BLaER1 treated with 17β-estradiol and CSF1 and Interleukin-3, amounts not matched to agents 10 nM and 100 nM (cell line): ENCODE measurements around the gene GORASP2.

Experiments used
- H3K27ac ChIP-seq, 11 experiments: shearing (Covaris generic); formaldehyde crosslinking; 2 replicates each; pipeline ENCODE4 v1.8.1; 2022
- H3K27me3 ChIP-seq, 11 experiments: shearing (Covaris generic); formaldehyde crosslinking; 2 replicates each; pipeline ENCODE4 v1.8.1; 2022
- H3K36me3 ChIP-seq, 11 experiments: shearing (Covaris generic); formaldehyde crosslinking; 2 replicates each; pipeline ENCODE4 v1.8.1; 2022
- H3K4me1 ChIP-seq, 10 experiments: shearing (Covaris generic); formaldehyde crosslinking; 2 replicates each; pipeline ENCODE4 v1.8.1; 2022
- H3K4me2 ChIP-seq, 11 experiments: shearing (Covaris generic); formaldehyde crosslinking; 2 replicates each; pipeline ENCODE4 v1.8.1; 2022
- H3K4me3 ChIP-seq, 10 experiments: shearing (Covaris generic); formaldehyde crosslinking; 2 replicates each; pipeline ENCODE4 v1.8.1; 2022
- H3K9ac ChIP-seq, 11 experiments: shearing (Covaris generic); formaldehyde crosslinking; 2 replicates each; pipeline ENCODE4 v1.8.1; 2022
- H3K9me3 ChIP-seq, 11 experiments: shearing (Covaris generic); formaldehyde crosslinking; replicated peaks in 1 of 11; 2 replicates each; pipeline ENCODE4 v1.8.1; 2022
- H4K20me1 ChIP-seq, 11 experiments: shearing (Covaris generic); formaldehyde crosslinking; 2 replicates each; pipeline ENCODE4 v1.8.1; 2022
- Cebpa-rat ChIP-seq, 11 experiments: shearing (Covaris generic); IDR thresholded peaks; 2 replicates each; pipeline ENCODE4 v1.8.1; 2022

Gene GORASP2

DNA sequence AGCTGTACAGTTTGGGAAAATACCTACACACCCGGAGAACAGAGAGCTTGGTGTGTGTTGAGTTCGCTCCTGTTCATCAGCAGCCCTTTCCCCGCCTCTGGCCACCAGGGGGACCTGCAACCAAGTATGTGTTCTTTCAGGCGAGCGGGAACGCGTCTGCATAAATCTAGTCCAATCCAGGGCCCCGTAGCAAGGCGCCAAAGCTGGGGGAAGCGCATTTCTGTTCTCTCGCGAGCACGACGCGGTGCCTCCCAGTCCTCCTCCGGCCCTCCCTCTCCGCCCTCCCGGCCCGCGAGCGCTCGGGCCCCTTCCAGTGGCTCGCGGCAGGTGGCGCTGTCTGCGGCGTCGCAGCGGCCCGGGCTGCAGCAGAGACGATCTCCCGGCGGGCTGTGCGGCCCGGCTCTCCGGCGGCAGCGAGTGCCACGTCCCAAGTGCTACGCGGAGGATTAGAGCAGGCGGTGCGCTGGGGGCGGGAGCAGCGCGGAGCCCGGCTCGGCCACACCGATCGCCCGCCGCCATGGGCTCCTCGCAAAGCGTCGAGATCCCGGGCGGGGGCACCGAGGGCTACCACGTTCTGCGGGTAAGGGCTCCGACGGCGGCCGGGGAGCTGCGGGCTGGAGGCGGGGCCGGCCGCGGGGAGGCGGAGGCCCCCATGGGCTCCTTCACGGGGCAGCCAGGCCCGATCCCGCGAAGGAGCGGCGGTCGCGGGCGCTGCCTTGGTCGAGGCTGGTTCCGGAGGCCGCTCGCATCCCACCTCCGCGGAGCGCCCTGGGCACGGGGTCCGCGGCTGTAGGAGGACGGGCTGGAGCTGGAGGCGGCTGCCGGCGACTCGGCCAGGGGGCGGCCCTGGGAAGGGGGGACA lies at the start of gene GORASP2:
GORASP2 (plus strand) TSS at position 430 of the 862 bp plus-strand sequence; CDS start at position 518, 88 bp downstream.
- peak within 1 kb of the TSS; percentile 88 to 98 (median 94) for H3K27ac ChIP-seq
- H3K4me2 ChIP-seq = peak within 1 kb of the TSS; percentile 92 to 100 (median 94)
- no peaks in the 10 kb centered on the region for H3K27me3 ChIP-seq
- H3K9me3 ChIP-seq = peaks cover 15 to 43% (median 31%) of the 10 kb centered on the region in 11 experiments
- H3K4me3 ChIP-seq = peak within 1 kb of the TSS; percentile 87 to 99 (median 96)
- H4K20me1 ChIP-seq = peaks cover 39 to 48% (median 44%) of the 10 kb centered on the region in 11 experiments; a peak in 20 of 22 replicates
- H3K36me3 ChIP-seq = peaks cover 0 to 21% (median 10%) of the 10 kb centered on the region in 11 experiments; a peak in 13 of 22 replicates
- no peak for TF ChIP-seq Cebpa-rat (IDR thresholded peaks at IDR 0.05)
- peak within 1 kb of the TSS; percentile 93 to 99 (median 97) for H3K9ac ChIP-seq
- H3K4me1 ChIP-seq = peaks cover 27 to 38% (median 32%) of the 10 kb centered on the region in 10 experiments

DNA sequence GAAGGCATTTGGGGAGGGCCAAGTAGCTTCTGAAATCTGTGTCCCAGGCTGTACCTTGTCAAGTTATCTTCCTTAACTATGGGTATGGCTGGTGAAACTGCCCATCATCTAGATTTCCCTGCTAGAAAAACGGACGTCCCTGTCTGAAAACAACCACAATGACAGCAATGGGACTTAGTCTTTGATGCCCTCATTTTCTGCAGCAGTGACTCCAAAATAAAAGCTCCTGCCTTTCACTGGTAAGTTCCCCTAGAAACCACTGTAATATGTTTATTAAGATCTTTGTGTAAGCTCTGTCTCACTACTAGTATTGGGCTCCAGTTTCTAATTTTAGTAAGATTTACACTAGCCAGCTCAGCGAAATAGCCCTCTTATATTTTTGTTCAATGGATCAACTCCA lies 47.2 kb upstream of the GORASP2 start:
- H3K36me3 ChIP-seq = no peaks in the 10 kb centered on the region
- no peaks in the 10 kb centered on the region for H3K27me3 ChIP-seq
- no peak overlapping the region for H3K4me3 ChIP-seq
- no peak for TF ChIP-seq Cebpa-rat (IDR thresholded peaks at IDR 0.05)
- H3K9ac ChIP-seq = no peak overlapping the region
- no peaks in the 10 kb centered on the region for H4K20me1 ChIP-seq
- peaks cover 0 to 7% (median 0%) of the 10 kb centered on the region in 10 experiments; a peak in 3 of 20 replicates for H3K4me1 ChIP-seq
- no peak overlapping the region for H3K4me2 ChIP-seq
- no peak overlapping the region for H3K27ac ChIP-seq
- peaks cover 0 to 2% (median 0%) of the 10 kb centered on the region in 11 experiments; a peak in 1 of 22 replicates for H3K9me3 ChIP-seq

DNA sequence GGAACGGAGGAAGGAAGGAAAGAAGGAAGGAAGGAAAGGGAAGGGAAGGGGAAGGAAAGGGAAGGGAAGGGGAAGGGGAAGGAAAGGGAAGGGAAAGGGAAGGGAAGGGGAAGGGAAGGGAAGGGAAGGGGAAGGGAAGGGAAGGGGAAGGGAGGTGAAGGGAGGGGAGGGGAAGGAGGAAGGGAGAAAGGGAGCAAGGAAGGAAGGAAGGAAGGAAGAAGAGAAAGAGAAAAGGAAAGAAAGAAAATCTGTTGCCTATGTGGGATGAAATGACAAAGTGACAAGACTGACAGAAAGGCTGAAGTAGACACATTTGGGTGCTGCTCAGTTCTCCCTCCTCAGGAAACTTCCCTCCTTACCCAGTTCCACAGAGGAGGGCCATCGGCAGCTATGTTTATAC lies 46.3 kb upstream of the GORASP2 start:
- Histone ChIP-seq H4K20me1 (no peaks in the 10 kb centered on the region), H3K4me2 (no peak overlapping the region), H3K9ac (no peak overlapping the region), H3K4me1 (peaks cover 0 to 6% (median 0%) of the 10 kb centered on the region in 10 experiments; a peak in 3 of 20 replicates), H3K9me3 (peaks cover 0 to 5% (median 0%) of the 10 kb centered on the region in 11 experiments; a peak in 1 of 22 replicates), H3K4me3 (no peak overlapping the region), H3K27ac (no peak overlapping the region), H3K36me3 (no peaks in the 10 kb centered on the region), H3K27me3 (no peaks in the 10 kb centered on the region)
- no peak for TF ChIP-seq Cebpa-rat (IDR thresholded peaks at IDR 0.05)

DNA sequence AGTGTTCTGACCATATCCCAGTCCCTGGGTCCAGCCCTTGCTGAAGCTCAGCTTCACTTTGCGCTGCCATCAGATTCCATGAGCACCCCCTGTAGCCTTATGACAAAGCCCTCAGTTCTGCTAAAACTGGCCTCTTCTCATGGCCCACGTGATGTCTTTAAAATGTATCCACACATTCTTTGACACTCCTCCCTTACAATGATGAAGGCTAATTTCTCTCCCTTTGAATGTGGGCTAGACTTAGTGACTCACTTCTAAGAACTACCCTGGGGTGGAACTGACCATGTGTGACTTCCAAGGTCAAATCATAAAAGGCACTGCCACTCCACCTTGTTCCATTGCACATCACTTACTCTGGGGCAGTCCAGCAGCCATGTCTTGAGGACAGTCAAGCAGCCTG lies 45.4 kb upstream of the GORASP2 start:
- Histone ChIP-seq H3K36me3 (no peaks in the 10 kb centered on the region), H3K9me3 (peaks cover 0 to 5% (median 0%) of the 10 kb centered on the region in 11 experiments; a peak in 1 of 22 replicates), H3K9ac (no peak overlapping the region), H3K4me1 (0 out of 20 replicates have a peak, but pooled peaks cover 0 to under 1% (median 0%) of the 10 kb centered on the region in 10 experiments), H3K4me3 (no peak overlapping the region), H3K27me3 (no peaks in the 10 kb centered on the region), H4K20me1 (no peaks in the 10 kb centered on the region), H3K4me2 (no peak overlapping the region), H3K27ac (no peak overlapping the region)
- no peak for TF ChIP-seq Cebpa-rat (IDR thresholded peaks at IDR 0.05)

DNA sequence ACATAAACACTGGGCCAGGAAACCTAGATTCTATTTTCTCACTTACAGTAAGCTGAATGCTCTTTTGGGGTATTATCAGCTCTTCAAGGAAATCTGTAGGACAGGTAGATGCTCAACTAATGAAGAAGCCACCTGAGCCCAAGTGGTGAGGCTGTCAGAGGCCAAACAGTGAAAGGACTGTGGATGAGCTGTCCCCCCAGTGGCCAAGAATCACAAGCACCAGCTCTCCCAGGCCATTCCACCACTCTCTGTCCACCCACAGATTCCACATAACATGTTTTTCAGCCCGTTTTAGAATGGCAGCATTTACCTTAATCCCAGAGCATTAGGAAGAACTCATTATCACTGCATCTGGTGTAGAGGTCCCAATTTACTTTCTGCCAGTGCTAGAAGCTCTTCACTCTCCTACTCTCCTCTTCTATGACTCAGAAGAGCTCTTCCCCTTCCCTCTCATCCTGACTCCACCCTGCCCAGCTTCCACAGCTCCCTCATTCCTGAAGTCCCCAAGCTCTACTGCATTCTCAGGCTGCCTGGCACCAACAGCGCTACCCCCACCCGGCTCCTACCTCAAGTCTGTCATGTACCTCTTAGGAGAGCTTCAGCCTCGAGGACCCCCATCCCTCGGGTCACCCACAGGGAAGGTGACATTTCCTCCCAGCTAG lies 43.8 kb upstream of the GORASP2 start:
- Histone ChIP-seq H3K36me3 (no peaks in the 10 kb centered on the region), H3K27ac (no peak overlapping the region), H3K4me2 (no peak overlapping the region), H3K4me1 (no peaks in the 10 kb centered on the region), H3K4me3 (no peak overlapping the region), H4K20me1 (no peaks in the 10 kb centered on the region), H3K9me3 (peaks cover 0 to 5% (median 0%) of the 10 kb centered on the region in 11 experiments; a peak in 1 of 22 replicates), H3K27me3 (no peaks in the 10 kb centered on the region), H3K9ac (no peak overlapping the region)
- no peak for TF ChIP-seq Cebpa-rat (IDR thresholded peaks at IDR 0.05)

DNA sequence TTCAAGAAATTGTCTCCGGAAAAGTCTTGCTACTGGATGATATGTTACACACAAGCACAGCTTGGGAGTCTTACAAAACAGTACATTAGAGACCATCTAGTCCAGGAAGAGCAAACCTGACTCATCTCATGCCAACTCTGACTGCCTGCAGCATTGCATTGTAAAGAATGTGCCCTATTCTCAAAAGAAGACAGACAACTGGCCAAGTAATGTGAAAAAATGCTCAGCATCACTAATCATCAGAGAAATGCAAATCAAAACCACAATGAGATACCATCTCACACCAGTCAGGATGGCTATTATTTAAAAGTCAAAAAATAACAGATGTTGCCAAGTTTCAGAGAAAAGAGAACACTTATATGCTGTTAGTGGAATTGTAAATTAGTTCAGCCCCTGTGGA lies 42.7 kb upstream of the GORASP2 start:
- no peak for TF ChIP-seq Cebpa-rat (IDR thresholded peaks at IDR 0.05)
- Histone ChIP-seq H3K27ac (no peak overlapping the region), H3K36me3 (no peaks in the 10 kb centered on the region), H3K4me2 (no peak overlapping the region), H3K9me3 (peaks cover 0 to 5% (median 0%) of the 10 kb centered on the region in 11 experiments; a peak in 1 of 22 replicates), H3K4me3 (no peak overlapping the region), H3K4me1 (no peaks in the 10 kb centered on the region), H3K9ac (no peak overlapping the region), H3K27me3 (no peaks in the 10 kb centered on the region), H4K20me1 (no peaks in the 10 kb centered on the region)

DNA sequence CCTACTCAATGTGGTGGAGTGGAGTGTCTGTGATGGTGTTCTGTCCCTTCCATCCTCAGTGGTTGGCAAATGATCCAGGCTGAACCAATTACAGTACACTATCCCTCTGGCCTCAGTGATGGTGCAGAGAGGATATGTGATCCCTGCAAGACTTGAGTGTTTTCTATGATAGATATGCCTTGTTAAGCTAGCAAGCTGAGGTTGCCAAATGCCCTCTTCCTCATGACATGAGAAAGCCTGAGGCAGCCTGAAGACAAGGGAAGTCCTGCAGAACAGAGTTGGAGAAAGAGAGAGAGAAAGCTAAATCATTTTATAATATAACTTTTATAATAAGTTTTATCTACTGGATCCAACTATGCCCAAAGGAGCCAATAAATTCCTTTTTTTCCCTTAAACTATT lies 41.6 kb upstream of the GORASP2 start:
- Histone ChIP-seq H3K4me2 (no peak overlapping the region), H3K36me3 (no peaks in the 10 kb centered on the region), H3K27ac (no peak overlapping the region), H3K27me3 (no peaks in the 10 kb centered on the region), H3K4me3 (no peak overlapping the region), H3K4me1 (no peaks in the 10 kb centered on the region), H4K20me1 (no peaks in the 10 kb centered on the region), H3K9ac (no peak overlapping the region), H3K9me3 (peaks cover 0 to 5% (median 0%) of the 10 kb centered on the region in 11 experiments; a peak in 1 of 22 replicates)
- no peak for TF ChIP-seq Cebpa-rat (IDR thresholded peaks at IDR 0.05)

DNA sequence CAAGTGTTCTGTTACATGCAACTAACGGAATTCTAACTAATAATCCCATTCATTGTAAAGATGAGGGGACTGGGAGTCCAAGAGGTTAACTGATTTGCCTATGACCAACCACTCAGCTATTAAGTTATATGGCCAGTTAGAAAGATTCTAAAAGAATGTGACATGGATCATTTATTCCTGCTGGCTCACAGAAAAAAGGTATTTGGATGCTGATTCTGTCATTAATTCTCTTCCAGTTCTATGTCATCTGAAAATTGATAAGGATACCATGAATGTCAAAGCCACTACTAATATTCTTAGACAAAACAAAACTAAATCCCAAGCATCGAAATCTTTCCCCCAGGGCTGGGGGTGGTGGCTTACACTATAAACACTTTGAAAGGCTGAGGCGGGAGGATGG lies 41.2 kb upstream of the GORASP2 start:
- Histone ChIP-seq H3K27me3 (no peaks in the 10 kb centered on the region), H3K36me3 (no peaks in the 10 kb centered on the region), H3K9me3 (peaks cover 0 to 5% (median 0%) of the 10 kb centered on the region in 11 experiments; a peak in 1 of 22 replicates), H3K4me2 (no peak overlapping the region), H3K27ac (no peak overlapping the region), H4K20me1 (no peaks in the 10 kb centered on the region), H3K4me1 (no peaks in the 10 kb centered on the region), H3K4me3 (no peak overlapping the region), H3K9ac (no peak overlapping the region)
- TF ChIP-seq Cebpa-rat (IDR thresholded peaks at IDR 0.05) = no peak

DNA sequence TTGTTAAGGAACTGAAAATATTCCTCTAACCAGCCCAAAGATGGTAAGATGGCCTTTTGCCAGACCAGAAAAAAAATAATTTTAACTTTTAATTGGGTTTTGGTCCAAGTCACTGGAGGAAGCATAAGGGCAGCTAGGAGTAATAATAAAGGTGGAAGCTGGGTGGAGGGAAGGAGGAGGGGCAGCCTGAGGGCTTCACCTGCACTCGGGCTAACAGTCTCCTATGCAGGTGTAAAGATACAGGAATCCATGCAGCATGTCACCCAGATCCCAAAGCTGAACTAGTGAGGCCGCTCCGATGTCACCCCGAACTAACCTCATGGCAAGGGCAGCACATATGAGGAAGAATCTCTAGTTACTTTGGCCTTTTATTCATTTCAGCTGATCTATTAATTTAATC lies 37.2 kb upstream of the GORASP2 start:
- Histone ChIP-seq H3K4me2 (no peak overlapping the region), H3K9ac (no peak overlapping the region), H3K4me3 (no peak overlapping the region), H3K9me3 (peaks cover 0 to 2% (median 0%) of the 10 kb centered on the region in 11 experiments; a peak in 1 of 22 replicates), H3K36me3 (no peaks in the 10 kb centered on the region), H3K27ac (no peak overlapping the region), H4K20me1 (no peaks in the 10 kb centered on the region), H3K27me3 (no peaks in the 10 kb centered on the region), H3K4me1 (no peaks in the 10 kb centered on the region)
- no peak for TF ChIP-seq Cebpa-rat (IDR thresholded peaks at IDR 0.05)
